ENCODE measurements around the gene TENM3. TPM values are rescaled to one million over a fixed set of nuclear protein-coding genes. Genes with fewer than 3 reads are reported as not detected.

TENM3 gene
- total RNA-seq, 2 donors from 2014 or later: 39.5 to 51.9 TPM

DNA sequence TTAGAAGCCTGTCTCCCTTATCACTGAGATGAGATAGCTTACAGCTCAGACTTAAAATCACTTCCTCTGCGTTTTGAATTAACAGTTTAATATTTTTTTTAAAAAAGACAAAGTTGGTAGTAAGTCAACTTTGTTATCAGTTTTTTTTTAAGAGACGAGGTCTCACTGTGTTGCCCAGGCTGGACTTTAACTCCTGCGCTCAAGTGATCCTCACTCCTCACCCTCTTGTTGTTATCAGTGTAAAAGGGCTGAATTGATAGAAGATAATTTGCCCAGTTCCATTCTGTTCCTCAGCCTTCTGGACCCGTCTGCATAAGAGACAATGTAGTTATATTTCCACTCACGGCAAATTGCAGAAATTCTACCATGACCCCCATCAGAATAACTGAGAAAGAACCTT, 428.5 kb downstream of the TENM3 start:
- TF ChIP-seq, protein P1, sequence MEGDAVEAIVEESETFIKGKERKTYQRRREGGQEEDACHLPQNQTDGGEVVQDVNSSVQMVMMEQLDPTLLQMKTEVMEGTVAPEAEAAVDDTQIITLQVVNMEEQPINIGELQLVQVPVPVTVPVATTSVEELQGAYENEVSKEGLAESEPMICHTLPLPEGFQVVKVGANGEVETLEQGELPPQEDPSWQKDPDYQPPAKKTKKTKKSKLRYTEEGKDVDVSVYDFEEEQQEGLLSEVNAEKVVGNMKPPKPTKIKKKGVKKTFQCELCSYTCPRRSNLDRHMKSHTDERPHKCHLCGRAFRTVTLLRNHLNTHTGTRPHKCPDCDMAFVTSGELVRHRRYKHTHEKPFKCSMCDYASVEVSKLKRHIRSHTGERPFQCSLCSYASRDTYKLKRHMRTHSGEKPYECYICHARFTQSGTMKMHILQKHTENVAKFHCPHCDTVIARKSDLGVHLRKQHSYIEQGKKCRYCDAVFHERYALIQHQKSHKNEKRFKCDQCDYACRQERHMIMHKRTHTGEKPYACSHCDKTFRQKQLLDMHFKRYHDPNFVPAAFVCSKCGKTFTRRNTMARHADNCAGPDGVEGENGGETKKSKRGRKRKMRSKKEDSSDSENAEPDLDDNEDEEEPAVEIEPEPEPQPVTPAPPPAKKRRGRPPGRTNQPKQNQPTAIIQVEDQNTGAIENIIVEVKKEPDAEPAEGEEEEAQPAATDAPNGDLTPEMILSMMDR (conservative IDR thresholded peaks at IDR 0.05): no peak
- peaks cover 26% of the 10 kb centered on the region for H3K4me1 Mint-ChIP-seq
- no peak overlapping the region for H3K4me3 ChIP-seq (ENCODE audit: low read length)
- H3K27ac ChIP-seq (ENCODE audit: low read depth, low read length): no peak overlapping the region
- peaks cover 8% of the 10 kb centered on the region for H3K9me3 Mint-ChIP-seq
- 57 to 100% methylated on average over 3 to 5 of the region's 5 CpGs for WGBS, 2 experiments (ENCODE audit: insufficient coverage in 1 of 2, insufficient read length in 1 of 2)
- H3K36me3 ChIP-seq (ENCODE audit: control insufficient read depth, insufficient read depth, low read length): peaks cover 8% of the 10 kb centered on the region
- H3K27me3 ChIP-seq (ENCODE audit: control insufficient read depth, insufficient read depth, low read length, poor library complexity, severe bottlenecking): no peaks in the 10 kb centered on the region
- no peak overlapping the region for H3K27ac Mint-ChIP-seq
- H3K9ac ChIP-seq (ENCODE audit: extremely low read depth, low read length, poor library complexity, severe bottlenecking): no peak overlapping the region
- no peak for DNase-seq
- H3K9me3 ChIP-seq (ENCODE audit: control insufficient read depth, low read length): peaks cover 17% of the 10 kb centered on the region
- no peaks in the 10 kb centered on the region for H3K4me1 ChIP-seq (ENCODE audit: control insufficient read depth, insufficient read depth, low read length)
- no peak overlapping the region for H3K4me3 Mint-ChIP-seq
- H3K27me3 Mint-ChIP-seq (ENCODE audit: insufficient read depth): no peaks in the 10 kb centered on the region
- H3K36me3 Mint-ChIP-seq (ENCODE audit: low read depth): peaks cover 7% of the 10 kb centered on the region

DNA sequence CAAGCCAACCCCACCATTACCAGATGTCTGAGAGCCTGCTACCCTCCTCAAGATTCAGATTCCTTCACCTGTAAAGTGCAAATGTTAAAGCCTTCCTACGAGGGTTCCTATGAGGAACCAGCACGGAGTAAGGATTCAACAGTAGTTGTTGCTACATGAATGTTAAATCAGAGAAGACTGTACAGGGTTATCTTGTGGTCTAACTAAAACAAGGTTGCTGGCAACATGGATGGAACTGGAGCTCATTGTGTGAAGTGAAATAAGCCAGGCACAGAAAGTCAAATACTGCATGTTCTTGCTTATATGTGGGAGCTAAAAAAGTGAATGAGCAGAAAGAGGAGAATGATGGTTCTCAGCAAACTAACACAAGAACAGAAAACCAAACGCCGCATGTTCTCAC, 435.4 kb downstream of the TENM3 start:
- no peak overlapping the region for H3K4me3 Mint-ChIP-seq
- WGBS, 2 experiments (ENCODE audit: insufficient coverage in 1 of 2, insufficient read length in 1 of 2): 96 to 100% methylated on average over 3 to 4 of the region's 4 CpGs
- H3K4me1 Mint-ChIP-seq: peaks cover 9% of the 10 kb centered on the region

DNA sequence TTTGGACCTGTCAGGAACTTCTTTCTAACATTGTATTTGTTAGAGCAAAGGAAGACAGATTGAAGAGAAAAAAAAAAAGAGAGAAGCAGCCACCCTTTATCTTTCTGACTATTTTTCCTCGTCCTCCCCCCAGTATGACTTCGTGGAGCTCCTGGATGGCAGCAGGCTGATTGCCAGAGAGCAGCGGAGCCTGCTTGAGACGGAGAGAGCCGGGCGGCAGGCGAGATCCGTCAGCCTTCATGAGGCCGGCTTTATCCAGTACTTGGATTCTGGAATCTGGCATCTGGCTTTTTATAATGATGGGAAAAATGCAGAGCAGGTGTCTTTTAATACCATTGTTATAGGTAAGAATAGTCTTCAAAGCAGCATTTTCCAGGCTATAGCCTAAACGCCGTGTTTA, 436.3 kb downstream of the TENM3 start:
- TF ChIP-seq, protein P1 (conservative IDR thresholded peaks at IDR 0.05): no peak
- H3K36me3 ChIP-seq (ENCODE audit: control insufficient read depth, insufficient read depth, low read length): peaks cover 14% of the 10 kb centered on the region
- H3K4me3 ChIP-seq (ENCODE audit: low read length): no peak overlapping the region
- no peak for DNase-seq
- H3K27me3 ChIP-seq (ENCODE audit: control insufficient read depth, insufficient read depth, low read length, poor library complexity, severe bottlenecking): no peaks in the 10 kb centered on the region
- no peak overlapping the region for H3K4me3 Mint-ChIP-seq
- H3K4me1 ChIP-seq (ENCODE audit: control insufficient read depth, insufficient read depth, low read length): no peaks in the 10 kb centered on the region
- no peaks in the 10 kb centered on the region for H3K27me3 Mint-ChIP-seq (ENCODE audit: insufficient read depth)
- H3K9me3 Mint-ChIP-seq: no peaks in the 10 kb centered on the region
- H3K27ac Mint-ChIP-seq: no peak overlapping the region
- peak overlapping the region; percentile 83 for H3K27ac ChIP-seq (ENCODE audit: low read depth, low read length)
- no peaks in the 10 kb centered on the region for H3K9me3 ChIP-seq (ENCODE audit: control insufficient read depth, low read length)
- H3K9ac ChIP-seq (ENCODE audit: extremely low read depth, low read length, poor library complexity, severe bottlenecking): no peak overlapping the region
- peaks cover 9% of the 10 kb centered on the region for H3K4me1 Mint-ChIP-seq
- peaks cover 10% of the 10 kb centered on the region for H3K36me3 Mint-ChIP-seq (ENCODE audit: low read depth)
- 86 to 90% methylated on average over 9 to 11 of the region's 11 CpGs for WGBS, 2 experiments (ENCODE audit: insufficient coverage in 1 of 2, insufficient read length in 1 of 2)

More for the DNA sequence above, 435.4 kb downstream of the TENM3 start:
- Histone ChIP-seq H3K9me3 (ENCODE audit: control insufficient read depth, low read length) (no peaks in the 10 kb centered on the region), H3K36me3 (ENCODE audit: control insufficient read depth, insufficient read depth, low read length) (peaks cover 18% of the 10 kb centered on the region), H3K4me3 (ENCODE audit: low read length) (no peak overlapping the region), H3K4me1 (ENCODE audit: control insufficient read depth, insufficient read depth, low read length) (no peaks in the 10 kb centered on the region), H3K9ac (ENCODE audit: extremely low read depth, low read length, poor library complexity, severe bottlenecking) (no peak overlapping the region), H3K27me3 (ENCODE audit: control insufficient read depth, insufficient read depth, low read length, poor library complexity, severe bottlenecking) (no peaks in the 10 kb centered on the region), H3K27ac (ENCODE audit: low read depth, low read length) (no peak overlapping the region)
- DNase-seq: no peak
- no peaks in the 10 kb centered on the region for H3K27me3 Mint-ChIP-seq (ENCODE audit: insufficient read depth)
- no peak overlapping the region for H3K27ac Mint-ChIP-seq
- H3K9me3 Mint-ChIP-seq: no peaks in the 10 kb centered on the region
- TF ChIP-seq, protein P1 (conservative IDR thresholded peaks at IDR 0.05): no peak
- H3K36me3 Mint-ChIP-seq (ENCODE audit: low read depth): peaks cover 14% of the 10 kb centered on the region

Measured in endodermal cell (in vitro differentiated cells).